Esophagus squamous epithelium (tissue), 5 donors: ENCODE results near the gene PITRM1. TPM values are rescaled to one million over a fixed set of nuclear protein-coding genes. Genes with fewer than 3 reads are reported as not detected.

Source experiments
- DNase-seq: peaks from one replicate; lab custom pipeline; 2025; lab: John Stamatoyannopoulos, UW
- H3K27ac ChIP-seq, 4 donors: fragments of 200-600 bp; sonication (generic); one replicate each; pipeline ENCODE4 v1.5.1; 2016 to 2019; ENCODE audit warnings: mild to moderate bottlenecking in 1 of 4
- H3K27me3 ChIP-seq, 4 donors: fragments of 200-600 bp; sonication (generic); 1 replicate in 3 of 4; 2 replicates in 1 of 4; pipeline versions ENCODE4 v1.5.1 to v1.6.0; 2017 to 2021; ENCODE audit warnings: antibody characterized with exemption in 1 of 4
- H3K36me3 ChIP-seq, 3 donors: fragments of 200-600 bp; sonication (generic); one replicate each; pipeline ENCODE4 v1.5.1; 2016 to 2019
- H3K4me1 ChIP-seq, 3 donors: fragments of 200-600 bp; sonication (generic); one replicate each; pipeline ENCODE4 v1.5.1; 2017 to 2019
- H3K4me3 ChIP-seq, 4 donors: fragments of 200-600 bp; sonication (generic); 1 replicate in 3 of 4; 2 replicates in 1 of 4; pipeline ENCODE4 v1.5.1; 2016 to 2019; ENCODE audit warnings: mild to moderate bottlenecking in 2 of 4, moderate library complexity in 1 of 4
- H3K9me3 ChIP-seq, 3 donors: fragments of 200-600 bp; sonication (generic); one replicate each; pipeline ENCODE4 v1.5.1; 2016 to 2019
- POLR2A ChIP-seq, 4 donors: fragments of 450-650 bp; IDR thresholded peaks; one replicate each; pipeline ENCODE4 v1.6.1; 2017; ENCODE audit warnings: antibody characterized with exemption in 4 of 4, mild to moderate bottlenecking in 4 of 4, moderate library complexity in 3 of 4
- WGBS, 2 donors: methylation state at CpG; one replicate each; pipeline ENCODE4 v1.1.5; 2018; 5-methylcytosine and 5-hydroxymethylcytosine counted together
- intact Hi-C: fragments of 100-400 bp; cut with DNase I; formaldehyde crosslinking; loops from one replicate; pipeline ENCODE4 v1.15.0; 2022
- total RNA-seq, 4 donors: library from RNA; depleted of rRNA; stranded (reverse); fragments of >200 nt; gene quantifications; one replicate each; pipeline ENCODE4 v1.1.0, GENCODE V29; 2016
- TF ChIP-seq, protein P1 (sequence below), 6 experiments: fragments of 450-650 bp in 4 of 6; fragments of 200-600 bp in 2 of 6; sonication (generic) in 2 of 6; IDR thresholded peaks; one replicate each; pipeline ENCODE4 v1.5.1; 2016 to 2019; ENCODE audit warnings: antibody characterized with exemption in 6 of 6, mild to moderate bottlenecking in 4 of 6, moderate library complexity in 4 of 6
- donor health status: DM: yes; HTN: yes; CAD: no.

PITRM1 gene
- total RNA-seq, 4 donors from 2014 or later = 59.2 to 72.5 (median 65.9) TPM

DNA sequence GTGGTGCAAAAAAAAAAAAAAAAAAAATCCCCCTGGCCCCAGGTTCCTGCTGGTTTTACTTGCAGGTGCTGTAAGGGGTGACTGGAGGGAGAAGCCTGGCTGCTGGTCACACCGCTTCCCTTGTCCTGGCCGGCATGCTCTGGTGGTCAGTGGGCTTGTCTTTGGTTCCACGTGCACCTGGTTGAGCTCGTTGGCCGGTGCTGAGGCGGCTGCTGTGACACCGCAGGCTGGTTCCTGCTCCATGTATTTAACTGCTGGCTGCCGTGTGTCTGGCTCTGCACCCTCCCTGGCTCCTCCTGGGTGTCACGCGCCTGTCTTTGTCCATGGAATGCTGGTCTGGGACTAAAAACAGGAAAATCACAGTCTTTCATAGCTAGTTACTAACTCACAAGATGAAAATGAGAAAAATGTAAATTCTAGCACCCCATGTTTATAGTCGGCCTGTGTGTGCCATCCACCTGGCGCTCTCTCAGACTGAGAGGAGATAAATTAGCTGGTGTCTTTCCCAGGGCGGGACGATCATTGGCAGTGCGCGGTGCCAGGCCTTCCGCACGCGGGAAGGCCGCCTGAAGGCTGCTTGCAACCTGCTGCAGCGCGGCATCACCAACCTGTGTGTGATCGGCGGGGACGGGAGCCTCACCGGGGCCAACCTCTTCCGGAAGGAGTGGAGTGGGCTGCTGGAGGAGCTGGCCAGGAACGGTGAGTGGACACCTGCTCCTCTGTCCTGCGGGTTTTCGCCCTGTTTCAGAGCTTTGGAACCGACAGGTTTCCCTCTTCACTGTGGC is 71.5 kb downstream of the PITRM1 start:
- TF ChIP-seq, protein P1, sequence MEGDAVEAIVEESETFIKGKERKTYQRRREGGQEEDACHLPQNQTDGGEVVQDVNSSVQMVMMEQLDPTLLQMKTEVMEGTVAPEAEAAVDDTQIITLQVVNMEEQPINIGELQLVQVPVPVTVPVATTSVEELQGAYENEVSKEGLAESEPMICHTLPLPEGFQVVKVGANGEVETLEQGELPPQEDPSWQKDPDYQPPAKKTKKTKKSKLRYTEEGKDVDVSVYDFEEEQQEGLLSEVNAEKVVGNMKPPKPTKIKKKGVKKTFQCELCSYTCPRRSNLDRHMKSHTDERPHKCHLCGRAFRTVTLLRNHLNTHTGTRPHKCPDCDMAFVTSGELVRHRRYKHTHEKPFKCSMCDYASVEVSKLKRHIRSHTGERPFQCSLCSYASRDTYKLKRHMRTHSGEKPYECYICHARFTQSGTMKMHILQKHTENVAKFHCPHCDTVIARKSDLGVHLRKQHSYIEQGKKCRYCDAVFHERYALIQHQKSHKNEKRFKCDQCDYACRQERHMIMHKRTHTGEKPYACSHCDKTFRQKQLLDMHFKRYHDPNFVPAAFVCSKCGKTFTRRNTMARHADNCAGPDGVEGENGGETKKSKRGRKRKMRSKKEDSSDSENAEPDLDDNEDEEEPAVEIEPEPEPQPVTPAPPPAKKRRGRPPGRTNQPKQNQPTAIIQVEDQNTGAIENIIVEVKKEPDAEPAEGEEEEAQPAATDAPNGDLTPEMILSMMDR (IDR thresholded peaks at IDR 0.05) = no peak
- TF ChIP-seq POLR2A (IDR thresholded peaks at IDR 0.05) = no peak
- Histone ChIP-seq H3K27me3 (no peaks in the 10 kb centered on the region), H3K36me3 (peaks cover 7 to 58% (median 7%) of the 10 kb centered on the region in 3 donors), H3K4me1 (peaks cover 14 to 69% (median 29%) of the 10 kb centered on the region in 3 donors), H3K9me3 (no peaks in the 10 kb centered on the region), H3K27ac (peak overlapping the region in 3 of 4 donors; percentile 50 to 57 (median 52)), H3K4me3 (no peak overlapping the region)
- intact Hi-C loops = no loop called here
- 86 to 89% methylated on average over 19 to 31 of the region's 31 CpGs for WGBS, 2 donors
- no peak for DNase-seq

DNA sequence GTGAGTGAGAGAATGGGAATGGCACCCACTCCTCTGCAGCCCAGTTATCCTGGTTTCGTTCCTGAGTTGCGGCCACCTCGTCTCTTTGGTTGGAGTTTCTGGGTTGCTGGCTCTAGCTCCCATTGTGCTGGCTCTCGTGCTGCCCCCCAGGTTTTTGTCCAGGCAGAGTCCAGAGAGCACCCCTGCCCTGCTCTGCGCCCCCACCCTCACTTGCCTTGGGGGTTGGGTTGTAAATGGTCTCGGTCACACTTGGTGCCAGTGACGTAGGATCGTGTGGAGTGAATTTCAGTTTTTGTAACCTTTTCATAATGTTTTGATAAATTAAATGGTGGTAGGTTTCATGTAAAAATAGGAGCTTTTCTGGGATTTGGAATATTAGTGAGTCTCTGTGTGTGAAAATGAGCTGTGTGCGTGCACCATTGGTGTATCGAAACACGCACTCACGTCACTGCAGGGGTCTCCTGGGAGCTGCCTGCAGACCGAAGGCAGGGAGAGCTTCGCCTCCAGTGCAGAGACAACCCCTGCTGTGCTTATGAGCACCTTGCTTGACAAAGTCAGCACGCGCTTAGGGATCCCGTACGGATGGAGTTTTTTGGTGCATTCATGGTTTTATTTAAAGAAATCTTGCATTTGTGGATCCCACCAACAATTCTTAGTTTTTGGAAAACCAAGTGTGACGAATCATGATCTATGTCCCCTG is 72.3 kb downstream of the PITRM1 start:
- H3K4me1 ChIP-seq = peaks cover 18 to 77% (median 36%) of the 10 kb centered on the region in 3 donors
- H3K27me3 ChIP-seq = no peaks in the 10 kb centered on the region
- no peak overlapping the region for H3K4me3 ChIP-seq
- no peaks in the 10 kb centered on the region for H3K9me3 ChIP-seq
- no peak for DNase-seq
- 92 to 93% methylated on average over 13 to 16 of the region's 19 CpGs for WGBS, 2 donors
- TF ChIP-seq POLR2A (IDR thresholded peaks at IDR 0.05) = no peak
- TF ChIP-seq, protein P1 (IDR thresholded peaks at IDR 0.05) = no peak
- intact Hi-C loops = no loop called here
- peaks cover under 1 to 50% (median under 1%) of the 10 kb centered on the region in 3 donors for H3K36me3 ChIP-seq
- no peak overlapping the region for H3K27ac ChIP-seq

GRCh38 chr10:3099291-3100092 is 73.1 kb downstream of the PITRM1 start:
- H3K27ac ChIP-seq = peak overlapping the region in 3 of 4 donors; percentile 28 to 56 (median 36)
- no peaks in the 10 kb centered on the region for H3K27me3 ChIP-seq
- intact Hi-C loops = no loop called here
- H3K36me3 ChIP-seq = peaks cover 0 to 42% (median 0%) of the 10 kb centered on the region in 3 donors
- 75 to 76% methylated on average over 20 to 22 of the region's 22 CpGs for WGBS, 2 donors
- no peaks in the 10 kb centered on the region for H3K9me3 ChIP-seq
- peaks cover 24 to 84% (median 44%) of the 10 kb centered on the region in 3 donors for H3K4me1 ChIP-seq
- TF ChIP-seq POLR2A (IDR thresholded peaks at IDR 0.05) = no peak
- TF ChIP-seq, protein P1 (IDR thresholded peaks at IDR 0.05) = no peak
- no peak overlapping the region for H3K4me3 ChIP-seq
- no peak for DNase-seq

- TF ChIP-seq POLR2A (IDR thresholded peaks at IDR 0.05) = no peak
- TF ChIP-seq, protein P1 (IDR thresholded peaks at IDR 0.05) = no peak
- Histone ChIP-seq H3K27me3 (no peaks in the 10 kb centered on the region), H3K9me3 (no peaks in the 10 kb centered on the region), H3K27ac (peak overlapping the region in 2 of 4 donors; percentile 28 to 56), H3K4me3 (no peak overlapping the region), H3K4me1 (peaks cover 26 to 85% (median 45%) of the 10 kb centered on the region in 3 donors), H3K36me3 (peaks cover 0 to 37% (median 0%) of the 10 kb centered on the region in 3 donors)
- intact Hi-C loops = no loop called here
- no peak for DNase-seq
- WGBS, 2 donors = 90 to 96% methylated on average over 10 to 11 of the region's 11 CpGs
These were observed 73.9 kb downstream of the PITRM1 start for GRCh38 chr10:3098689-3099088.
